ENCODE data around the gene QSOX1.

- peak; percentile 39 to 62 (median 46) for TF ChIP-seq CTCF (IDR thresholded peaks at IDR 0.05)
- no peak for TF ChIP-seq POLR2AphosphoS5 (IDR thresholded peaks at IDR 0.05)
- no peak for TF ChIP-seq POLR2A (IDR thresholded peaks at IDR 0.05; ENCODE audit: low read depth)
These were observed 33.4 kb downstream of the QSOX1 start for GRCh38 chr1:180188091-180188506.

All from esophagus muscularis mucosa (tissue), 3 donors.